Panc1 (cell line): ENCODE measurements around the gene GCKR. TPM values are rescaled to one million over a fixed set of nuclear protein-coding genes. Genes with fewer than 3 reads are reported as not detected.

Experiments
- ATAC-seq: fragments of 200-7000 bp; cut with Tn5 transposase; 2 replicates; pipeline ENCODE4 v1.9.1; 2020; ENCODE audit warnings: mild to moderate bottlenecking, moderate library complexity
- BruUV-seq: library from RNA; stranded (reverse); fragments of 400-500 nt; replicated peaks from 2 replicates; lab custom pipeline; 2021; lab: Mats Ljungman, UMichigan
- CTCF ChIA-PET: fragments of 300-600 bp; sonication (Branson Sonifier 250); formaldehyde crosslinking; loops from one replicate; lab custom pipeline; 2022; ENCODE audit warnings: antibody characterized with exemption; lab: Charles Lee
- POLR2A ChIA-PET: fragments of 300-600 bp; sonication (Branson Sonifier 250); formaldehyde crosslinking; loops from one replicate; lab custom pipeline; 2022; ENCODE audit warnings: antibody characterized with exemption; lab: Charles Lee
- DNase-seq: peaks from one replicate; pipeline ENCODE4 v3.0.0-alpha.2; 2010; ENCODE audit warnings: low read depth, low spot score
- H3K27ac ChIP-seq: 2 replicates; pipeline ENCODE4 v1.5.1; 2011; ENCODE audit warnings: mild to moderate bottlenecking, low read length, inconsistent platforms
- H3K27me3 ChIP-seq: fragments of 200-500 bp; sonication (Bioruptor generic); 2 replicates; pipeline ENCODE4 v1.6.0; 2014; ENCODE audit warnings: low read length, inconsistent platforms; ENCODE audit not compliant: control insufficient read depth, insufficient read depth
- H3K36me3 ChIP-seq: fragments of 200-500 bp; sonication (Bioruptor generic); 2 replicates; pipeline ENCODE4 v1.5.1; 2014; ENCODE audit warnings: inconsistent platforms, mild to moderate bottlenecking, low read length, moderate library complexity; ENCODE audit not compliant: control insufficient read depth, insufficient read depth
- H3K4me1 ChIP-seq: 2 replicates; pipeline ENCODE4 v1.5.1; 2011; ENCODE audit warnings: inconsistent platforms, mild to moderate bottlenecking, low read length, moderate library complexity; ENCODE audit not compliant: control insufficient read depth, insufficient read depth
- H3K4me3 ChIP-seq, 2 experiments: 2 replicates each; pipeline ENCODE4 v1.5.1; 2011 to 2012; ENCODE audit warnings: low read depth in 2 of 2, low read length in 2 of 2, mild to moderate bottlenecking in 2 of 2, inconsistent platforms in 1 of 2, moderate library complexity in 1 of 2
- H3K9me3 ChIP-seq: fragments of 200-500 bp; sonication (Bioruptor generic); 2 replicates; pipeline ENCODE4 v1.5.1; 2014; ENCODE audit warnings: low read depth, mild to moderate bottlenecking, inconsistent platforms, low read length, moderate library complexity; ENCODE audit not compliant: control insufficient read depth, insufficient read depth
- CTCF ChIP-seq: fragments of 450-650 bp; IDR thresholded peaks from 2 replicates; pipeline ENCODE4 v1.5.1; 2017; ENCODE audit warnings: mild to moderate bottlenecking
- POLR2AphosphoS5 ChIP-seq: IDR thresholded peaks from 2 replicates; pipeline ENCODE4 v1.6.1; 2012; ENCODE audit warnings: mild to moderate bottlenecking, low read depth, low read length, moderate library complexity
- REST ChIP-seq, 2 experiments: IDR thresholded peaks; 2 replicates each; pipeline ENCODE4 v1.6.1; 2011 to 2012; ENCODE audit warnings: low read depth in 2 of 2, control low read depth in 1 of 2, low read length in 1 of 2, mild to moderate bottlenecking in 1 of 2, moderate library complexity in 1 of 2; ENCODE audit not compliant: insufficient read depth in 1 of 2
- SIN3A ChIP-seq: IDR thresholded peaks from 2 replicates; pipeline ENCODE4 v1.6.1; 2012; ENCODE audit warnings: low read depth, mild to moderate bottlenecking, low read length, moderate library complexity, borderline replicate concordance; ENCODE audit not compliant: insufficient read depth
- in situ Hi-C: cut with HindIII; loops from 2 replicates; pipeline ENCODE4 v1.10.0; 2016; ENCODE audit warnings: low sequenced_read_pairs, low pct_unique_long_range_greater_than_20kb
- intact Hi-C: fragments of 100-400 bp; cut with micrococcal nuclease; formaldehyde crosslinking; loops from one replicate; pipeline ENCODE4 v1.10.0; 2022; ENCODE audit not compliant: unreplicated experiment
- total RNA-seq: library from RNA; stranded (reverse); gene quantifications from one replicate; pipeline ENCODE4 v1.2.1, GENCODE V29; 2021; ENCODE audit not compliant: unreplicated experiment

GCKR gene
- total RNA-seq, 1 experiment from 2014 or later: 0.33 TPM

- DNase-seq: no peak
- Histone ChIP-seq H3K4me1 (no peaks in the 10 kb centered on the region; the same call in 1 of the 2 replicates), H3K27ac (no peak within 1 kb of the TSS), H3K27me3 (peaks cover 28% of the 10 kb centered on the region), H3K4me3 (peak within 1 kb of the TSS; percentile 52 to 64), H3K36me3 (no peaks in the 10 kb centered on the region), H3K9me3 (no peaks in the 10 kb centered on the region)
- peak; percentile 82 for ATAC-seq
- CTCF ChIA-PET: no interaction called here
- intact Hi-C loops: no loop called here
- in situ Hi-C loops: no loop called here
- BruUV-seq: no TSS peak
- TF ChIP-seq SIN3A (no peak), POLR2AphosphoS5 (no peak), REST (IDR thresholded peaks at IDR 0.05; ENCODE audit: insufficient read depth in 1 of 2, low read depth in 2 of 2, low read length in 1 of 2) (no peak)
- POLR2A ChIA-PET: no interaction called here
Observed at GRCh38 chr2:27494944-27495554, 1.6 kb upstream of the GCKR start, which contains the start of gene FNDC4. Gene FNDC4 (minus strand): TSS chr2:27495200. CDS start chr2:27494679, 521 bp downstream.

- no peak for DNase-seq
- H3K36me3 ChIP-seq: no peaks in the 10 kb centered on the region
- H3K27ac ChIP-seq: no peak overlapping the region
- in situ Hi-C loops: no loop called here
- CTCF ChIA-PET: no interaction called here
- BruUV-seq: no TSS peak
- H3K9me3 ChIP-seq: no peaks in the 10 kb centered on the region
- no peak overlapping the region; a peak in 1 of 4 replicates for H3K4me3 ChIP-seq
- no peaks in the 10 kb centered on the region; the same call in 1 of the 2 replicates for H3K4me1 ChIP-seq
- peaks cover 28% of the 10 kb centered on the region for H3K27me3 ChIP-seq
- intact Hi-C loops: no loop called here
- TF ChIP-seq REST (IDR thresholded peaks at IDR 0.05; ENCODE audit: insufficient read depth in 1 of 2, low read depth in 2 of 2, low read length in 1 of 2) (no peak), POLR2AphosphoS5 (no peak), SIN3A (no peak), CTCF (no peak)
- POLR2A ChIA-PET: no interaction called here
- no peak for ATAC-seq
Observed at GRCh38 chr2:27495840-27496356, 741 bp upstream of the GCKR start.
